GM19463 (cell line): ENCODE results near the gene ELP4.
A peak's percentile ranks its signal among the peaks of the same experiment; 100 is the strongest.
"Not testable (repeated sequence)": the region's sequence is repeated elsewhere in the genome, so short reads cannot be mapped to it uniquely, and the experiment has no call there.

Experiments
- ATAC-seq: cut with Tn5 transposase; IDR thresholded peaks from one replicate; pipeline ENCODE4 v1.9.1; 2021; ENCODE audit warnings: mild to moderate bottlenecking, moderate library complexity; ENCODE audit not compliant: unreplicated experiment

Gene ELP4

DNA sequence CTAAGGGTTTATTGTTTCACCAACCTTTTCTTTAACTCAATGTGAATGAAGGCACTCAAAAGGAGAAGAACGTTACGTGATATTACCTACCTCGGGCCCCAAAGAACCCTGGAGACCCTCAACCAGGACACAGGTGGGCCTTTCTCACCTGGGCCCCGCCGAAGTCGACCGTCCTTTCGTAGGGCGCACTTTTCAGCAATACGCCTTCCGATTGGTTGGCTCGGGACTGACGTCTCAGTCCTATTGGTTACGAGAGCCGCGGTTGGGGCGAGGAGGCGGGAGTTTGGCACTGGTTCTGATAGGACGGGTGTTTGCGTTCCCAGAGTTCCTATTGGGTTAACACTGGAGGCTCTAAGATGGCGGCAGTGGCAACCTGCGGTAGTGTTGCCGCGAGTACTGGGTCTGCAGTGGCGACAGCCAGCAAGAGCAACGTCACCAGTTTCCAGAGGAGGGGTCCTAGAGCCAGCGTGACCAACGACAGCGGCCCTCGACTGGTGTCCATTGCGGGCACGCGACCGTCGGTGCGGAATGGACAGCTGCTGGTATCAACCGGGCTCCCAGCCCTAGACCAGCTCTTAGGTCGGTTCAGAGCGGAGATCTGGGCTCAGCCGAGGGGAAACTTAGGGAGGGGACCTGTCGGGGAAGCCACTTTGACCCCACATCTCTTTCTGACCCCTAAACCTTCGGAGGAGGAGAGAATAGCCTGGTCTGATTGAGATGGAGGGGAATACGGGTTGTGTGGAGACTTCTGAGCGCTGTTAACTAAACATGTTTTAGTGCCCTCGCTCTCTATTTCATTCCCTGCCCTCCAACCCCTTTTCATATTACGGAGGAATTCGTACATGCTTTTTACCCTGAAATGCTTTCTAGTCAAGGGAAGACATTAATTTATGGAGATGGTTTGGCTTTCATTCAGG is at the start of gene ELP4, which contains the start of gene IMMP1L:
Gene ELP4, plus strand, starts transcription at position 339 of the 917 bp plus-strand sequence. Its CDS starts 18 bp downstream, at position 357.
Gene IMMP1L, minus strand, starts transcription at position 194 of the 917 bp plus-strand sequence. CDS start 46,346 bp downstream, outside the sequence.
- peak; percentile 99 for ATAC-seq

DNA sequence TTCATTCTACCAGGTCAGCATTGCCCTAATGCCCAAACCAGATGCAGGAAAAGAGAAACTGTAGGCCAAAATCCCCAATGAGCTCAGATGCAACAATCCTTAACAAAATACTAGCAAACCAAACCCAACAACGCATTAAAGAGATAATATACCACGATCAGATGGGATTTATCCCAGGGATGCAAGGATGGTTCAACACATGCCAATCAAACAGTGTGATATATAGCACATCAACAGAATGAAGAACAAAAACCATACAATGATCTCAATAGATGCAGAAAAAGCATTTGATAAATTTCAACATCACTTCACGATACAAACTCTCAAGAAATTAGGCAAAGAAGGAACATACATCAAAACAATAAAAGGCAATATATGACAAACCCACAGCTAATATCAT is 45.1 kb upstream of the ELP4 start:
- ATAC-seq = no peak

- ATAC-seq = no peak
These were observed 35.5 kb upstream of the ELP4 start for GRCh38 chr11:31474083-31474482.

- ATAC-seq = no peak
These were observed 31.9 kb upstream of the ELP4 start for GRCh38 chr11:31477528-31478222.

- ATAC-seq = no peak
These were observed 31.4 kb upstream of the ELP4 start for GRCh38 chr11:31478223-31478590.

DNA sequence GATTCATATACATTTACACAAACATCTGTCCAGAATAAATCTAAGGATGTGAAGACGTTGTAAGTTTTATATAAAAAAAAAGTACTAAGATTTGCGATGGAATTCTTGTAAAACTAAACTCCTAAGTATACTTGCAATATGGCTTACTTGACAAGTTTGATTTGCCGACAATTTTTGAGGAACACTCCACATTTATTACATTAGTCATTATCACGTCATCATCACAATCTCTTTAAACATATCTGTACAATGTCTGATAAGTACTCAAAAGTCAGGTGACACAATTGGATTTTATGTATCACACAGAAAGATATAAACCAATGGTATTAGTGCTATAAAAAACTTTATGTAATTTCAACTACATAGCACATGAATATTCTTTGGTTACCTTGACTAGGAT is 30.5 kb upstream of the ELP4 start:
- ATAC-seq = no peak

DNA sequence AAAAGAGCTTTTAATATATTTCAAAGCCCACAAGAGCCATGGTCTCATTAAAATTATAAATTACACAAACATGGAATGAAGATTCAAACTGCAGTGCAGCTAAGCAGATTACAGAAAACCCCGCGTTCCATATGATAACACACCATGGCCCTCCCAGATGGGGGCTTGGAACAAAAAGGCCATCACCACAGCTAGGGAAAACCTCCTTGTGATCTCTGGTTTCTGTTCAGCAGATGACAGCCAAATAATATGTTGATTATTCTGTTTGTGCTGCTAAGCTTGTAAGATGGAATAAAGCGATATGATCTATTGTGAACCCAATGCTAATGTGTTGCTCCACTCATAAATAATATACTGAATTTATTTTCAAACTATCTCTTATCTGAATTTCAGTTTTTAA is 28.6 kb upstream of the ELP4 start:
- ATAC-seq = no peak

GRCh38 chr11:31484497-31484896 is 25.1 kb upstream of the ELP4 start:
- ATAC-seq = no peak

DNA sequence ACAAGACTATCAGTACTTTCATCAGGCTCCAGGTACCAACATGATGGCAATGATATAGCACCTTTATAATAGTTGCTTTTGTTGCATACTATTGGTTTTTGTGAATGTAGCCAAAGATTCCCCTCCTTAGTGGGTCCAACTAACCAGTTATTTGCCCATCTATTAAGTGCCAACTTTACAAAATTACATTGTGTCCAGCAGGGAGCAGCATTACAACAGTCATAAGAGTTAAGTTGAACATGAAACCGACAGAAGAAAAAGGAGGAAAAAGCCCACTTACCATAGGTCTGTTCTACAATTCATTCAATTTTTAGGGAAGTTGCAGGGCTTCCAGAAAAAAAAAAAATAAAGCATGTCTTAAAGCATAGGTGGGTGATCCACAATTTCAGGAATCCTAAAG is 21.7 kb upstream of the ELP4 start:
- no peak for ATAC-seq

DNA sequence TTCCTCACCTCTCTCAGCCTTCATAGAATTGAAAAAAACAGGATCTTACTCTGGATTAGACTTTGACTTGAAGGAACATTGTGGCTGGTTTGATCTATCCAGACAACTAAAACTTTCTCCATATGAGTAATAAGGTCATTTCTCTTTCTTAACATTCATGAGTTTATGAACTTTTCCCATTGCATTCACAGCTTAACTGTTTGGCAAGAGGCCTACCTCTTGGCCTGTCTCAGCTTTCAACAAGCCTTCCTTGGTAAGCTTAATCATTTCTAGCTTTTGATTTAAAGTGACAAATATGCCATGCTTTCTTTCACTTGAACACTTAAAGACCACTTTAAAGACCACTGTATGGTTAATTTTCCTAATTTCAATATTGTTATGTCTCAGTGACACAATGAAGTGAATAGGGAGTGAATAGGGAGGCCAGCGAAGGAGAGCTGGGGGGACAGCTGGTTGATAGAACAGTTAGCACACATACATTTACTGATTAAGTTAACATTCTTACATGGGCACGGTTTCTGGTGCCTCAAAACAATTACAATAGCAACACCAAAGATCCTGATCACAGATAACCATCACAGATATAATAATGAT is 17.1 kb upstream of the ELP4 start:
- ATAC-seq = no peak

GRCh38 chr11:31493235-31493634 is 16.3 kb upstream of the ELP4 start:
- ATAC-seq = no peak

DNA sequence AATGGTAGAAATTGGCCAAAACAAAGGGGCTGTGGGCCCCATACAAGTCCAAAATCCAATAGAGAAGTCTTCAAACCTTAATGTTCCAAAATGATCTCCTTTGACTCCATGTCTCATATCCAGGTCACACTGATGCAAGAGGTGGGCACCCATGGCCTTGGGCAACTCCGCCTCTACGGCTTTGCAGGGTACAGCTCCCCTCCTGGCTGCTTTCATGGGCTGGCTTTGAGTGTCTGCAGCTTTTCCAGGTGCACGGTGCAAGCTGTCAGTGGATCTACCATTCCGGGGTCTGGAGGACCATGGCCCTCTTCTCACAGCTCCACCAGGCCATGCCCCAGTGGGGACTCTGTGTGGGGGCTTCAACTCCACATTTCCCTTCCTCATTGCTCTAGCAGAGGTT is 15.8 kb upstream of the ELP4 start:
- ATAC-seq = not testable (repeated sequence)

- ATAC-seq = no peak
These were observed 9.9 kb upstream of the ELP4 start for GRCh38 chr11:31499576-31500178.

DNA sequence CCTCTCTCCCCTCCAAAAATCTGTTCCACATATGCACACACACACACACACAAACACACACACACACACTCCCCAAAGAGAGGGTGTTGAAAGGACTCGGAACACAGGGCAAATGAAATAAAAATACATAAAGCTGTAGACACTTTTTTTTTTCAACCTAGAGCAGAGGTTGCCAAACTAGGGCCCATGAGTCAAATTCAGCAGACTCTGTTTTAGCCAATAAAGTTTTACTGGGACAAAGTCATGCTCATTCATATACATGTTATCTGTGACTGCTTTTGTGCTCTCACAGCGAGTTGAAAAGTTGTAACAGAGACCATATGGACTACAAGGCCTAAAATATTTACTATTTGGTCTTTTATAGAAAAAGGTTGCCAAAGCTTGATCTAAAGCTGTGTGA is 9.0 kb upstream of the ELP4 start:
- no peak for ATAC-seq

DNA sequence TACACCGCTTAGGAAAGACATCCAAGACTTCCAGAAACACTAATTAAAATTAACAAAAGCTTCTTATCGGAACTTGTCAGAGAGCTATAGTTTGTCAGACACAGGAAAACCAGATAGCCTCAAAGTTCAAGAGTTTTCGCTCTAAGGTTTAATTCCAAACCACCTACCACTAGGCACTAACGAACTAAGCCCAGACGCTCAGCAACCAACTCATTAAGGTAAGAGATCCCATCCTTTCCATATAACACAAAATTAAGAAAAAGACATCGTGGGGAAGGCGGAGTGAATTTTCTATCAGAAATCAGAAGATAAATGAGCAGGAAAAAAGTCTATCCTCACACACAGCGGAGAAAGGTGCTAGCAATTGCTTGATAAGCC is 527 bp upstream of the ELP4 start:
- ATAC-seq = peak; percentile 2

DNA sequence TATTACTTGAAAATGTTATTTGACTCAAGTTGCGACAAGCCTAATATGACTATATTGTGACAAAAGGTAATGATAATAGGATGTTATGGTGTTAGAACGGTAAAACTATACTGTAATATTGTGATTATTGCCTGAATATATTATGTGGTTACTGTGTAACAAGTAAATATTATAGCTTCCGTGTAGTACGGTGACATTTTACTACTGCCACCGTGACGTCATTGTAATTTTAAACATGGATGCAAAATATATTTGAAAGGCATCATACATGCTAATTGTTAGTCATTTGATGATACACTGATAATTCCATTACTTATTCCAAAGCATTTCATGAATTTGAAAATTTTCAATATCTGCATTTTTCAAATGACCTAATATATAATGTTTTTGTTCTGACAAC is 2.5 kb downstream of the ELP4 start:
- no peak for ATAC-seq

GRCh38 chr11:31521497-31522150 is 12.1 kb downstream of the ELP4 start:
- no peak for ATAC-seq

DNA sequence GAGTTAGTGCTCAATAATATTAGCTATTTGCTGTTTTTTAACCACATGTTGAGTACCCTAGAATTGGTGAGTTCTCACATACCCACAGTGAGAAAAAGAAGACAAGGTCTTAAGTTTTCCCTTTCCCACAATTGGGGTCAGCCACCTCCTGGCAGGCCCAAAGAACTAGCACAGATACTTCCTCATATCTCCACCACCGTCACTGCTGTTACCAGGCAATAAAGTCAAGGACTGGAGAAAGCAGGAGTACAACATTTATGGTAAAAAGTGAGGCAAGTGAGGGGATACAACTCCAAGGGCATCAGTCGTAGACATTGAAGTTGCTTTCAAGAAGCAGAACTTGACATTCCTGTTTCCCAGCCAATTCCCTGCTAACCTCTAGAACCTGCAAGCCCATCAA is 19.6 kb downstream of the ELP4 start:
- ATAC-seq = no peak

GRCh38 chr11:31529701-31530100 is 20.1 kb downstream of the ELP4 start:
- peak; percentile 98 for ATAC-seq

DNA sequence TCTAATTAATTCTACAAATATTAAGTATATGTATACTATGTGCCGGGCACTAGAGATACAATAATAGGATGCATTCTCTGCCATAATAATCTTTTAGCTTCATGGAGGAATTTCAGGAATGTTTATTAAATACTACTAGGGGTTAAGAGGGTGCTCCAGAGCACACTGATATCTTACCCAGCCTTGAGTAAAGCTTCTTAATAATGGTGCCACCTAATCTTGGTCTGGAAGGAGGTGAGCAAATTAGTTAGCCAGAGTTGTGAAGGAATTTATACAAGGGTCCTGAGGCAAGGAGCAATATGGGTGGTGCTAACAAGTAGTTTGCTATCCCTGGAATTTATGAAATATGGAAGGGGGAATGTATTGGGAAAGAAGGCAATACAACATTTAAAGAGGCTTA is 21.7 kb downstream of the ELP4 start:
- no peak for ATAC-seq

DNA sequence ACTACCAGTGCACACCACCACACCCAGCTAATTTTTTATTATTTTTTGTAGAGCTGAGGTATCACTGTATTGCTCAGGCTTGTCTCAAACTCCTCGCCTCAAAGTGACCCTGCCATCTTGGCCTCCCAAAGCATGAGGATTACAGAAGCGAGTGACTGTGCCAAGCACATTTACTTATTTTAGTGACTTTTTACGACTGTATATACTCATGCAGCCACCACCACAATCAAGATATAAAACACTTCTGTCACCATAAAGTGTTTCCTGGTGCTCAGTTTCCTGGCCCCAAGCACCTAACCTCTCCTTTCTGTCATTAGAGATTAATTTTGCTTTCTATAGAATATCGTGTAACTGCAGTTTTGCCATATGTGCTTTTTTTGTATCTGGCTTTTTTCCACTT is 25.9 kb downstream of the ELP4 start:
- ATAC-seq = no peak
